ENCODE results near the gene FLOT2. TPM values are rescaled to one million over a fixed set of nuclear protein-coding genes. Genes with fewer than 3 reads are reported as not detected.

Gene FLOT2
- total and polyA plus RNA-seq, 2 donors (not counting 1 experiment from before 2014, with no cell fraction given): 48.9 to 81.1 TPM

- Histone ChIP-seq H3K36me3 (ENCODE audit: control insufficient read depth, insufficient read depth, low read length) (peaks cover 9% of the 10 kb centered on the region), H3K9ac (ENCODE audit: insufficient read depth, low read length) (peak within 1 kb of the TSS; percentile 86), H3K27me3 (ENCODE audit: control insufficient read depth, insufficient read depth, low read length) (no peaks in the 10 kb centered on the region), H3K4me2 (ENCODE audit: extremely low read depth, insufficient read depth, low read length) (peak within 1 kb of the TSS; percentile 89), H3K4me1 (ENCODE audit: control insufficient read depth, extremely low read depth, insufficient read depth, low read length) (peaks cover 7% of the 10 kb centered on the region), H3K4me3 (replicated peaks in 1 of 4; ENCODE audit: control extremely low read depth in 1 of 4, insufficient read depth in 1 of 4, low read depth in 3 of 4, low read length in 4 of 4) (peak within 1 kb of the TSS; percentile 87 to 99 (median 96)), H4K20me1 (ENCODE audit: control insufficient read depth, extremely low read depth, insufficient read depth, low read length) (no peaks in the 10 kb centered on the region), H3K79me2 (ENCODE audit: control insufficient read depth, insufficient read depth, low read length) (peaks cover 9% of the 10 kb centered on the region), H3K27ac (ENCODE audit: insufficient read depth, low read length) (peak within 1 kb of the TSS; percentile 84), H2AFZ (ENCODE audit: low read length) (peak within 1 kb of the TSS; percentile 100), H3K9me3 (ENCODE audit: control insufficient read depth, insufficient read depth, low read depth, low read length) (no peaks in the 10 kb centered on the region)
- peak; percentile 86 to 88 for DNase-seq (ENCODE audit: low read depth in 2 of 2)
- TF ChIP-seq CTCF (conservative IDR thresholded peaks at IDR 0.05 in 1 of 2, IDR thresholded peaks at IDR 0.05 in 1 of 2; ENCODE audit: low read depth in 1 of 2, low read length in 2 of 2): peak in 1 of 2 donors; percentile 1
- TF ChIP-seq EZH2 (IDR thresholded peaks at IDR 0.05; ENCODE audit: low read length, missing control alignments): no peak
These were observed 42.8 kb downstream of the FLOT2 start, which contains the start of gene ERAL1 for GRCh38 chr17:28854457-28855335. ERAL1 (plus strand) TSS chr17:28855016; CDS start chr17:28855035, 19 bp downstream.

DNA sequence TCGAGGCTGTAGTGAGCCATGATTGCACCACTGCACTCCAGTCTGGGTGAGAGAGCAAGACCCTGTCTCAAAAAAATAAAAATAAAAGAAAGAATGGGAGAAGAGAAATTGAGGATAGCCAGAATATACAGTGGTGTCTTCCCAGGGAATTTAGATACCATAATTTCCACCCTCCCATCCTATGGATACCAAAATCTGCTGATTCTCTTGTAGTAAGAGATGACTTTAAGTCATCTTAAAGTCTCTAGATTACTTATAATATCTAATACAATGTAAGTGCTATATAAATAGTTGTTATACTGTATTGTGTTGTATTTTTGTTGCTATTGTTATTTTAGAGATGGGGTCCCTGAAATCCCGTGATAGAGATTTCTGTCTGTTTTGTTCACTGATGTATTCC is 44.2 kb downstream of the FLOT2 start:
- H4K20me1 ChIP-seq (ENCODE audit: control insufficient read depth, extremely low read depth, insufficient read depth, low read length): no peaks in the 10 kb centered on the region
- H2AFZ ChIP-seq (ENCODE audit: low read length): no peak overlapping the region
- peaks cover 5% of the 10 kb centered on the region for H3K36me3 ChIP-seq (ENCODE audit: control insufficient read depth, insufficient read depth, low read length)
- peaks cover 9% of the 10 kb centered on the region for H3K79me2 ChIP-seq (ENCODE audit: control insufficient read depth, insufficient read depth, low read length)
- no peaks in the 10 kb centered on the region for H3K27me3 ChIP-seq (ENCODE audit: control insufficient read depth, insufficient read depth, low read length)
- DNase-seq (ENCODE audit: low read depth in 2 of 2): no peak
- no peak overlapping the region for H3K27ac ChIP-seq (ENCODE audit: insufficient read depth, low read length)
- H3K4me3 ChIP-seq (replicated peaks in 1 of 4; ENCODE audit: control extremely low read depth in 1 of 4, insufficient read depth in 1 of 4, low read depth in 3 of 4, low read length in 4 of 4): no peak overlapping the region
- no peak overlapping the region for H3K4me2 ChIP-seq (ENCODE audit: extremely low read depth, insufficient read depth, low read length)
- no peak for TF ChIP-seq EZH2 (IDR thresholded peaks at IDR 0.05; ENCODE audit: low read length, missing control alignments)
- TF ChIP-seq CTCF (conservative IDR thresholded peaks at IDR 0.05 in 1 of 2, IDR thresholded peaks at IDR 0.05 in 1 of 2; ENCODE audit: low read depth in 1 of 2, low read length in 2 of 2): no peak
- no peaks in the 10 kb centered on the region for H3K9me3 ChIP-seq (ENCODE audit: control insufficient read depth, insufficient read depth, low read depth, low read length)
- H3K9ac ChIP-seq (ENCODE audit: insufficient read depth, low read length): no peak overlapping the region
- peaks cover 7% of the 10 kb centered on the region for H3K4me1 ChIP-seq (ENCODE audit: control insufficient read depth, extremely low read depth, insufficient read depth, low read length)

GRCh38 chr17:28849281-28849680 is 48.3 kb downstream of the FLOT2 start:
- Histone ChIP-seq H3K9ac (ENCODE audit: insufficient read depth, low read length) (no peak overlapping the region), H3K9me3 (ENCODE audit: control insufficient read depth, insufficient read depth, low read depth, low read length) (no peaks in the 10 kb centered on the region), H3K4me2 (ENCODE audit: extremely low read depth, insufficient read depth, low read length) (no peak overlapping the region), H3K36me3 (ENCODE audit: control insufficient read depth, insufficient read depth, low read length) (no peaks in the 10 kb centered on the region), H3K79me2 (ENCODE audit: control insufficient read depth, insufficient read depth, low read length) (no peaks in the 10 kb centered on the region), H3K4me3 (replicated peaks in 1 of 4; ENCODE audit: control extremely low read depth in 1 of 4, insufficient read depth in 1 of 4, low read depth in 3 of 4, low read length in 4 of 4) (no peak overlapping the region), H3K27me3 (ENCODE audit: control insufficient read depth, insufficient read depth, low read length) (no peaks in the 10 kb centered on the region), H3K27ac (ENCODE audit: insufficient read depth, low read length) (no peak overlapping the region), H3K4me1 (ENCODE audit: control insufficient read depth, extremely low read depth, insufficient read depth, low read length) (peaks cover 2% of the 10 kb centered on the region), H2AFZ (ENCODE audit: low read length) (no peak overlapping the region), H4K20me1 (ENCODE audit: control insufficient read depth, extremely low read depth, insufficient read depth, low read length) (no peaks in the 10 kb centered on the region)
- peak in 1 of 2 donors; percentile 11 for TF ChIP-seq CTCF (conservative IDR thresholded peaks at IDR 0.05 in 1 of 2, IDR thresholded peaks at IDR 0.05 in 1 of 2; ENCODE audit: low read depth in 1 of 2, low read length in 2 of 2)
- no peak for TF ChIP-seq EZH2 (IDR thresholded peaks at IDR 0.05; ENCODE audit: low read length, missing control alignments)
- peak in 1 of 2 donors; percentile 5 for DNase-seq (ENCODE audit: low read depth in 2 of 2)

Measured in fibroblast of lung (primary cell).